NK-92 treated with Interleukin-12 subunit alpha and Interleukin-12 subunit beta, amount 100 ng/mL, for 24 hours (cell line): ENCODE data around the gene SELENOI.
"Not testable (repeated sequence)": the region's sequence is repeated elsewhere in the genome, so short reads cannot be mapped to it uniquely, and the experiment has no call there.

Experiments
- DNase-seq: peaks from one replicate; lab custom pipeline; 2025; lab: John Stamatoyannopoulos, UW

SELENOI gene

DNA sequence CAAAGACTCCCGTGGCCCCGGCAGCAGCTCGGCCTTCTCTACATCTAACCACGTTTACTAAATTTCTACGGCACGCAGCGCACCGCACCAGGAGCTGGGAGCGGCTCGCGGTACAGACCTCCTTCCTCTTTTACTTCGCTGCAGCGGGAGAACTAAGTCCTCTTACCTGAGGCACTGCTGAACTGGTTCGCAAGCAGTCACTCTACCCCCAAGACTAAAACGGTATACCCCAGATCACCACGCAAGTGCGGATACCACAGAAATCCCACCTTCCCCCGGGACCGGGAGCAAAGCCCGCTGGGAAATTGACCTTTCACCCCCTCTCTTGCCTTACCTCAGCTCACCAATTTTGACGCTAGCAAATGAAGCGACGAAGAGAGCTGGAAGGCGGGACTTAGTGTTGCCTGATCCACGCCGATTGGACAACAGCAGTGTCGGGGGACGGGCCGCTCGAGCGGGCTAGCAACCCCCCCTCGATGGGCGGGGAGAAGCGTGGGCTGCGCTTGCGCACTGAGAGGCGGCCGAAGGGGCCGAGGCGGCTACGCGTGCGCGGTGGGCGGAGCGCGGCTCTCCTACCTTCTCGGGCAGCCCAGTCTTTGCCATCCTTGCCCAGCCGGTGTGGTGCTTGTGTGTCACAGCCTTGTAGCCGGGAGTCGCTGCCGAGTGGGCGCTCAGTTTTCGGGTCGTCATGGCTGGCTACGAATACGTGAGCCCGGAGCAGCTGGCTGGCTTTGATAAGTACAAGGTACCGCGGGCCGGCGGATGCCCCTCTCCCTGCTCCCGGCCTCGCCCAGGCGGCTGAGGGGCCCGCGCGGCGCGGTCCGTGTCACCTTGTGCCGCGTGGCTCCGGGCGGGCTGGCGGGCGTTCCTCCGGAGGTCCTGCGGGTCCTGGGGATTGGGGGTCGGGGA, at the start of gene SELENOI:
SELENOI (plus strand) TSS at position 599 of the 909 bp plus-strand sequence; CDS start at position 689, 90 bp downstream.
- DNase-seq: peak; percentile 96

DNA sequence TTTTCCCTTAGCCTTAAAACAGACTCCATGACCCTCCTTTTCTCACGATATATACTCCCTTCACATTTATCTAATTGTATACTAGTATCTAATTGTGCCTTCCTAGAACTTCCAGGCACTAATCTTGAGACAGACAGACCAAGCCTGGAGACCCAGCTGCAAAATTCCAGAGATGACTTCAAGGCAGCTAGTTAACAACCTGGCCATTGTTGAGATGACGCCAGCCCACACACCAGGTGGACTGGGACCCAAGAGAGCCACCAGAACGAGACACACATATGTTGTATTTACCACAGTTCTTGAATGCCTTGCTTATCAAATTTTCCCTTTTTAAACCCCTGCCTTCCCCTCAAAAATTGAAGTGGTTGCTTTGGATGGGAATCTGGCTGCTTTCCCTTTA, 48.9 kb upstream of the SELENOI start:
- DNase-seq: no peak

DNA sequence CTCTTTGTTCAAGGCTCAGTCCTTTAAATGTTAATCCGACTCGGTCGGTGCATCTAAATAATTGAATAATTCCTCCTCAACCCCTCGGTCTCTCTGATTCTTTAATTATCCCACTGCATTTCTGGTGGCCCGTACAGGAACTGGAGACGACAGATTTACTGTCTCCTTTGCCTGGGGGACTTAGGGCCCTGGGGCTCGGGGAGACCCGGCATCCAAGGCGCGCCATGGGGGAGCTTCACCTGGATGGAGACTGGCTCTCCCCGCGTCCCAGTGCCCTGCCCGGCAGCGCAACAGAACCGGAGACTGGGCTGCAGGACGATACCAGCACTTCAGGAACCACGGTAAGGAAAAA, 47.7 kb upstream of the SELENOI start:
- DNase-seq: no peak

DNA sequence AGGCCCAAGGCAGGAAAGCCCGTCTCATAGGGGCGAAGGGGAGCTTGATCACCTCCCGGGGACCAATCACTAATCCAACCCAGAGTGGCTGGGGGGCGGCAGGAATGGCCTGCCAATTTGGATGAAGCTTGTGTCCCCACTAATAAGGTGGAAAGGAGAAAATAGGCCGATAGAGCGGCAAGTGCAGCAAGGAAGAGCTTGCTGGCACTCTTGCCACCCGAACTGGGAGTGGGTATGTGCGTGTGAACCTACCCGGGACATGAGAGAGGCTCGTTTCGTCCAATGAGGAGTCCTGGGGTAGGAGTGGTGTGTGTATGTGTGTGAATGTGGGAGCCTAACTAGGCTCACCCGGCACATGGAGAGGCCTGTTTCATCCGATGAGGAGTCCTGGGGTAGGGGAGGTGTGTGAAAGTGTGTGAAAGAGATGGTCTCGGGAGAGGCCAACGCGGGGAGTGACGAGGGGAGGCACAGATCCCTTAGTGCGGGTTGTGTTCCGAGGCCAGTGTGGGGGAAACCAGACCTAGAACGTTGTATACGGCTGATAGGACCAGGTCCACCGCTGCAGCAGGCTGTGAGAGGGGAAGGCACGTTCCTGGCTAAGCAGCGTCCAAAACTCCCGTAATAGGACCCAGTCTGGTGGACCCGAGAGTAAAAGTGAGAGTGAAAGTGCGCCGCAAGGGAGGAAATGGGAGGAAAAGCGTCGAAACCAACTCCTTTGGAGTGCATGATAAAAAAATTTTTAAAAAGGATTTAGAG, 47.1 kb upstream of the SELENOI start:
- no peak for DNase-seq

GRCh38 chr2:26299471-26300101, 46.4 kb upstream of the SELENOI start:
- no peak for DNase-seq

- DNase-seq: no peak
These were observed 45.6 kb upstream of the SELENOI start for GRCh38 chr2:26300234-26300925.

DNA sequence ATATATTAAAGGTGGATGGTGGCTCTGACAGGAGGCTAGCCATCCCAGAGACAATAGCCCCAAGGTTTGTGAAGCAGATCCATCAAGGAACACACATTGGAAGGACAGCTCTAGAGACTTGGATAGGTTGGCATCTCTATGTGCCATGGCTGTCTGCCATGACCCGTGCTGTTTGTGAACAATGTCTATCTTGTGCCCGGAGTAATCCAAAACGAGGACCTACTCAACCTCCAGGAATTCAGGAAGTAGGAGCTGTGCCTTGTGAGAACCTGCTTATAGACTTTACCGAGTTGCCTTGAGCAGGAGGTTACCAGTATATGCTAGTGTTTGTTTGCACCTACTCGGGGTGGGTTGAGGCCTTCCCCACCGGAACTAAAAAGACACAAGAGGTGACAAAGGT, 43.1 kb upstream of the SELENOI start:
- no peak for DNase-seq

DNA sequence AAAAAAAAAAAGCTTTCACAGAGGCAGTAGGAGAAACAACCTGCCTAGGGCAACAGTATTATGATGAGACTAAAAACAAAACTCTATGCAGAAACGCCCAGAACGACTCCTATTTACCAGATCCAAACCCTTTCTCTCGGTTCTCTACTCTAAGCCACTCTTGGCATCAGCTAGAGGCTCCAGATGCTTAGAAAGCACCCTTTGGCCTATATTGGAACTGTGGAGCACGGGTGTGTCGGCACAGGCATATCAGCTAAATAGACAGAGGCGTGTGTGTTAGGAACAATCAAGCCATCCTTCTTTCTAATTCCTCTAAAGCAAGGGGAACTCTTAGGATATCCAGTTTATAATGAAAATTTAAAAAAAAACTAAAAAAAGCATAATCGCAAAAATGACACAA, 40.8 kb upstream of the SELENOI start:
- not testable (repeated sequence) for DNase-seq

GRCh38 chr2:26305540-26305939, 40.4 kb upstream of the SELENOI start:
- no peak for DNase-seq

DNA sequence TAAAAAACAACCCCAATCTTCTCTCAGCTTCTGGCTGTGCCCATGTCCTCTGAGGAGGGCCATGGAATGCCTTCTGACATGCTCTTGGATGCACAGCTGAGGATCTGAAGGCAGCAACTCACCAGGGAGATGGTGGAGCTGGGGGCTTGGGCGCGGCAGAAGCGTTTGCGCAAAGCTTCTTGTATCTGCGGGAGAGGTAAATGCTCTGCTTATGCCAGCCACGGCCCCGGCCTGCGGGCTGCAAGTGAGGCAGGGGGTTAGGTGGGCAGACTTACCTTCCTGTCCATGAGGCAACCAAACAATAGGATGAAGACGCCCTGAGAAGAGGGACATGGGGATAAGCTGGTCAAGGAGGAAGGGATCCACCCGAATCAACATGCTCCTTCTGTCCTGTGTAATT, 36.0 kb upstream of the SELENOI start:
- DNase-seq: no peak

GRCh38 chr2:26312471-26312870, 33.5 kb upstream of the SELENOI start:
- no peak for DNase-seq

- no peak for DNase-seq
These were observed 32.5 kb upstream of the SELENOI start for GRCh38 chr2:26313446-26313845.

- no peak for DNase-seq
These were observed 31.7 kb upstream of the SELENOI start for GRCh38 chr2:26314243-26314642.

- DNase-seq: no peak
These were observed 29.9 kb upstream of the SELENOI start for GRCh38 chr2:26316041-26316440.

DNA sequence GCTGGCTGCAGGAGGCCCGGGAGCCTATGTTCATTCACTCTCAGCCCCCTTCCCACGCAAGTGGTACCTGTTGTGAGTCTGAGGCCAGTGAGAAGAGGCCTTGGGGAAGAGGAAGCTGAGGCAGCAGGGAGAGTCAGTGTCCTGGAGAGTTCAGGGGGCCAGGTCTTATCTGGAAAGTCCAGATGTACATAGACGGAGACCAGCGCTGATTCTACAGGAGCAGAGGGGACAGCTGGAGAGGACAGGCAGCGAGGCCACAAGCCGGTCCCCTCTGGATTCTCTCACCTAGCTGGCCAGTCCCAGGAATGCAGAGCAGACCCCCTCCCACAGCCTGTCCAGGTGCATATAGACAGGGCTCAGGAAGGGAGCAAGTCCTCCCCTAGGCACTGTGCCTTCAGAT, 29.1 kb upstream of the SELENOI start:
- no peak for DNase-seq

GRCh38 chr2:26317377-26318105, 28.4 kb upstream of the SELENOI start:
- no peak for DNase-seq

DNA sequence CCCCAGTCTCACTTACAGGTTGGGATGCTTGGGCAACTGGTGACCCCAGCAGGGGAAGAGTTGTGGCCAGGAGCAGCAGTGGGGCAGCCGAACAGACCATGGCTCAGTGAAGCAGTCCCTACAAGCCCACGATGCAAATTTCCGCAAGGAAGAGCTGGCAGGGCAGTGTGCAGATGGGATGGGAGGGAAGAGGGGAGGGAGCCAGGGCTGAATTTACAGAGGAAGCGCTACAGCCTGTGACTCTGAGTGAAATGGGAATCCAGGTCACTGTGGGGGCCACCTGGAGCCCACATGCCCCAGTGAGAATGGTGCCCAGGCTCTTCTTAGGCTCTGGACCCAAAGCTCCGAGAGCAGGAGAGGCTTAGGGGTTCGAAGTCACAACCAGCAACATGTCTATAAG, 27.0 kb upstream of the SELENOI start:
- no peak for DNase-seq

DNA sequence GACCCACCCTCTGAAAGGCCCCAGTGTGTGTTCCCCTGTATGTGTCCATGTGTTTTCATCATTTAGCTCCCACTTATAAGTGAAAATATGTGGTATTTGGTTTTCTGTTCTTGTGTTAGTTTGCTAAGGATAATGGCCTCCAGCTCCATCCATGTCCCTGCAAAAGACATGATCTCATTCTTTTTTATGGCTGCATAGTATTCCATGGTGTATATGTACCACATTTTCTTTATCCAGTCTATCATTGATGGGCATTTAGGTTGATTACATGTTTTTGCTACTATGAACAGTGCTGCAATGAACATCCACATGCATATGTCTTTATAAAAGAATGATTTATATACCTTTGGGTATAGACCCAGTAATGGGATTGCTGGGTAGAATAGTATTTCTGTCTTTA, 21.5 kb upstream of the SELENOI start:
- not testable (repeated sequence) for DNase-seq

DNA sequence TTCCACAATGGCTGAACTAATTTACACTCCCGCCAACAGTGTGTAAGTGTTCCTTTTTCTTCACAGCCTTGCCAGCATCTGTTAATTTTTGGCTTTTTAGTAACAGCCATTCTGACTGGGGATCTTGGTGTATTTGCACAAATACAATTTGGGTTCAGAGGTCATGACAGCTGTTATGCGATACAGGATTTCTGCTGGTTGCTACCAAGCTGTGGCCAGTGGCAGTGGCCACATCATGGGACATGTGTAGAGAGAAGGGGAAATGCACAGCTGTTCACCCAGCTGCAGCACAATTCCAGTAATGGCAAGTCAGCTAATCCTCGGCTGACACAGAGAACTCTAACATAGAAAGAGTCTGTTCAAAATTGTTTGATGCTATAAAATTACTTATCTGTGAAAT, 21.0 kb upstream of the SELENOI start:
- no peak for DNase-seq

- no peak for DNase-seq
These were observed 20.1 kb upstream of the SELENOI start for GRCh38 chr2:26325851-26326250.

- no peak for DNase-seq
These were observed 19.4 kb upstream of the SELENOI start for GRCh38 chr2:26326514-26326913.
